Endothelial cell of umbilical vein (primary cell): Measurements from ENCODE around the gene ACAT2. TPM values are rescaled to one million over a fixed set of nuclear protein-coding genes. Genes with fewer than 3 reads are reported as not detected.
"Not testable (repeated sequence)": the region's sequence is repeated elsewhere in the genome, so short reads cannot be mapped to it uniquely, and the experiment has no call there.

Experiments
- BruUV-seq: library from RNA; stranded (reverse); fragments of 400-500 nt; replicated peaks from 2 replicates; lab custom pipeline; 2021; lab: Mats Ljungman, UMichigan
- CTCF ChIA-PET: fragments of 300-600, 350-600 bp; sonication (Branson Sonifier 250); formaldehyde crosslinking; loops from one replicate; lab custom pipeline; 2021; ENCODE audit warnings: antibody characterized with exemption, inconsistent platforms; lab: Charles Lee
- POLR2A ChIA-PET: fragments of 300-600, 350-600 bp; sonication (Branson Sonifier 250); formaldehyde crosslinking; loops from one replicate; lab custom pipeline; 2021; ENCODE audit warnings: antibody characterized with exemption, inconsistent platforms; lab: Charles Lee
- DNase-seq: peaks from one replicate; pipeline ENCODE4 v3.0.0-alpha.2; 2011; ENCODE audit warnings: low read depth, low spot score
- FAIRE-seq: peaks from 2 replicates; lab custom pipeline; 2011; peaks lifted over from hg19 to GRCh38; lab: Jason Lieb, UNC
- H2AFZ ChIP-seq: 2 replicates; pipeline ENCODE4 v1.6.0; 2012; ENCODE audit warnings: low read depth, low read length, control low read depth, inconsistent platforms
- H3K27ac ChIP-seq: 2 replicates; pipeline ENCODE4 v1.5.1; 2011; ENCODE audit warnings: low read depth, mild to moderate bottlenecking, control low read depth, low read length, moderate library complexity; ENCODE audit not compliant: insufficient read depth
- H3K27me3 ChIP-seq, 2 experiments: 2 replicates each; pipeline versions ENCODE4 v1.6.0 to v1.6.1; 2011; ENCODE audit warnings: low read length in 2 of 2, mixed read lengths in 1 of 2; ENCODE audit not compliant: control insufficient read depth in 2 of 2, insufficient read depth in 2 of 2
- H3K36me3 ChIP-seq, 2 experiments: 2 replicates in 1 of 2; 3 replicates in 1 of 2; pipeline ENCODE4 v1.5.1; 2011; ENCODE audit warnings: low read length in 2 of 2, mild to moderate bottlenecking in 1 of 2, moderate library complexity in 1 of 2; ENCODE audit not compliant: control insufficient read depth in 2 of 2, insufficient read depth in 2 of 2; ENCODE audit errors: extremely low read depth in 1 of 2
- H3K4me1 ChIP-seq: 3 replicates; pipeline ENCODE4 v1.5.1; 2011; ENCODE audit warnings: mild to moderate bottlenecking, low read length; ENCODE audit not compliant: control insufficient read depth, insufficient read depth; ENCODE audit errors: extremely low read depth
- H3K4me2 ChIP-seq: 2 replicates; pipeline ENCODE4 v1.6.1; 2011; ENCODE audit warnings: low read length, control low read depth, mixed read lengths; ENCODE audit not compliant: insufficient read depth
- H3K4me3 ChIP-seq, 3 experiments: fragments of 200-600 bp in 1 of 3; sonication (generic), shearing (Covaris generic) in 1 of 3; replicated peaks in 1 of 3; 2 replicates each; pipeline ENCODE4 v1.5.1; 2011 to 2016; ENCODE audit warnings: control low read depth in 3 of 3, low read length in 3 of 3, mild to moderate bottlenecking in 2 of 3, inconsistent platforms in 1 of 3, low read depth in 1 of 3, moderate library complexity in 1 of 3; ENCODE audit not compliant: insufficient read depth in 1 of 3
- H3K79me2 ChIP-seq: 2 replicates; pipeline ENCODE4 v1.6.0; 2012; ENCODE audit warnings: low read length, inconsistent platforms; ENCODE audit not compliant: control insufficient read depth, insufficient read depth
- H3K9ac ChIP-seq: replicated peaks from 2 replicates; pipeline ENCODE3; 2011; ENCODE audit warnings: low read length, control low read depth; ENCODE audit not compliant: insufficient read depth; ENCODE audit errors: extremely low read depth
- H3K9me1 ChIP-seq: replicated peaks from 3 replicates; pipeline ENCODE4 v1.6.0; 2011; ENCODE audit warnings: mild to moderate bottlenecking, low read length; ENCODE audit not compliant: control insufficient read depth, insufficient read depth; ENCODE audit errors: extremely low read depth
- H3K9me3 ChIP-seq: replicated peaks from 2 replicates; pipeline ENCODE4 v1.5.1; 2012; ENCODE audit warnings: low read length, inconsistent platforms; ENCODE audit not compliant: control insufficient read depth, insufficient read depth
- H4K20me1 ChIP-seq: replicated peaks from 2 replicates; pipeline ENCODE3; 2011; ENCODE audit warnings: mild to moderate bottlenecking, low read length; ENCODE audit not compliant: control insufficient read depth, insufficient read depth; ENCODE audit errors: extremely low read depth
- EZH2 ChIP-seq: IDR thresholded peaks from 2 replicates; pipeline ENCODE4 v1.6.1; 2012; ENCODE audit warnings: borderline replicate concordance, low read depth, mild to moderate bottlenecking, moderate library complexity, low read length, inconsistent platforms; ENCODE audit not compliant: severe bottlenecking
- GATA2 ChIP-seq: IDR thresholded peaks from 2 replicates; pipeline ENCODE4 v1.7.0; 2011; ENCODE audit warnings: low read depth, mild to moderate bottlenecking, moderate library complexity, mixed read lengths, low read length; ENCODE audit not compliant: insufficient read length, insufficient read depth
- JUN ChIP-seq: IDR thresholded peaks from 2 replicates; pipeline ENCODE4 v1.6.1; 2011; ENCODE audit warnings: borderline replicate concordance, low read depth; ENCODE audit not compliant: insufficient read length, insufficient read depth
- MYC ChIP-seq: IDR thresholded peaks from one replicate; pipeline ENCODE4 v1.6.1; 2011; ENCODE audit warnings: mild to moderate bottlenecking, low read depth, low read length
- dilution Hi-C: fragments of 300-500 bp; cut with MboI; formaldehyde crosslinking; loops from one replicate; pipeline ENCODE4 v1.15.0; 2019; ENCODE audit warnings: low sequenced_read_pairs; ENCODE audit not compliant: extremely low pct_ligation_motif_present
- intact Hi-C: fragments of 100-400 bp; cut with micrococcal nuclease; formaldehyde crosslinking; loops from one replicate; pipeline ENCODE4 v1.10.0; 2022
- polyA plus RNA-seq, 4 experiments: library from polyadenylated mRNA; depleted of rRNA in 3 of 4; stranded (reverse) in 3 of 4; unstranded in 1 of 4; fragments of >200 nt; gene quantifications; 2 replicates each; pipeline versions ENCODE4 v1.2.1 to v1.2.3, GENCODE V29; 2011 to 2012; ENCODE audit warnings: missing spikeins in 1 of 4
- total RNA-seq: library from RNA; stranded (reverse); gene quantifications from 2 replicates; pipeline ENCODE4 v1.2.3, GENCODE V29; 2021
- TF ChIP-seq, protein P1 (sequence below): IDR thresholded peaks from 2 replicates; pipeline ENCODE4 v1.6.1; 2011; ENCODE audit not compliant: insufficient read depth, insufficient read length

Gene ACAT2
- total and polyA plus RNA-seq, 2 donors (not counting 3 experiments of a cell fraction or from before 2014, with no cell fraction given): 44.6 to 114 TPM

DNA sequence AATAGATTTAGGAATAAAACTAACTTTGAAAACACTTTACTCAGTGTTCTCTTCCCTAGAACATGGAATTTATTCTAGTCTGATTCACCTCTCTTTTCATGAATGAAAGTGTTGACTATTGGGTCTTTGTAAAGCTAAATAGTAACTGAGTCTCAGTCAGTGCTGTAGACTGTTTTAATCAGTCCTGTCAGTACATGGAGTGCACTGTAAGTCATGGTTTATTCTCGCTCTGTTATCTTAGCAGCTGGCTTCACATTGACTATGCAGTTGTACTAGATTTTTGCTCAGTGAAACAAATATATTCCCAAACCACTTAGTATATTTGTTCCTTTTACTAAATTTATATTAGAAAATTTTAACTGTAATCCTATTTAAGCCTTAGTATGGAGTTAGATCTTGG is 15.1 kb upstream of the ACAT2 start:
- intact Hi-C loops: no loop called here
- POLR2A ChIA-PET: no interaction called here
- H4K20me1 ChIP-seq: no peaks in the 10 kb centered on the region

DNA sequence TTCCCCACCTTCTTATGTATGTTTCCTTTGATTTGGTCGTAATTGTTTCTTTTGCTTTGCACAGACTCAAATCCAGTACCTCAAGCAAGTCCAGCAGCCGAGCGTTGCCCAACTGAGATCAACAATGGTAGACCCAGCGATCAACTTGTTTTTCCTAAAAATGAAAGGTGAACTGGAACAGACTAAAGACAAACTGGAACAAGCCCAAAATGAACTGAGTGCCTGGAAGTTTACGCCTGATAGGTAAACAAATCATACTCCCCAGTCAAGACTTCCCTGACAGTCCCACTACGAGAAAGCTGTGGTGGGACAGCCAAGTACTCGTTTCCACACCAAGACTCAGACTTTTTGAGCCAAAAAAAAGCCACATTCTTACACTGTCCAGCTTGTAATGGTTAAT is 13.7 kb upstream of the ACAT2 start:
- H3K4me1 ChIP-seq, dilution Hi-C loops, H3K9ac ChIP-seq, H3K9me1 ChIP-seq, H3K27me3 ChIP-seq, H4K20me1 ChIP-seq, DNase-seq, BruUV-seq, H3K4me2 ChIP-seq, H3K4me3 ChIP-seq, POLR2A ChIA-PET, CTCF ChIA-PET, H3K9me3 ChIP-seq, H3K27ac ChIP-seq, intact Hi-C loops, H2AFZ ChIP-seq, FAIRE-seq: not testable (repeated sequence)
- Histone ChIP-seq H3K36me3 (peaks cover 18 to 43% of the 10 kb centered on the region in 2 experiments), H3K79me2 (peaks cover 25% of the 10 kb centered on the region)

More for the DNA sequence above, 15.1 kb upstream of the ACAT2 start:
- Histone ChIP-seq H3K4me1 (no peaks in the 10 kb centered on the region), H3K4me3 (no peak overlapping the region), H3K27ac (no peak overlapping the region), H3K9ac (no peak overlapping the region), H3K9me1 (no peaks in the 10 kb centered on the region), H2AFZ (no peak overlapping the region), H3K79me2 (peaks cover 30% of the 10 kb centered on the region), H3K9me3 (no peaks in the 10 kb centered on the region), H3K27me3 (no peaks in the 10 kb centered on the region), H3K4me2 (no peak overlapping the region), H3K36me3 (peaks cover 22 to 46% of the 10 kb centered on the region in 2 experiments)
- TF ChIP-seq GATA2 (no peak), MYC (no peak), EZH2 (no peak), JUN (no peak)
- TF ChIP-seq, protein P1, sequence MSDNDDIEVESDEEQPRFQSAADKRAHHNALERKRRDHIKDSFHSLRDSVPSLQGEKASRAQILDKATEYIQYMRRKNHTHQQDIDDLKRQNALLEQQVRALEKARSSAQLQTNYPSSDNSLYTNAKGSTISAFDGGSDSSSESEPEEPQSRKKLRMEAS: no peak
- no peak for FAIRE-seq
- CTCF ChIA-PET: interaction anchor here (1.1 to 1.2 kb wide), 2 partner anchors 8 to 55 kb away, joined by 3 read pairs; no protein-coding TSS in a partner anchor
- dilution Hi-C loops: no loop called here
- no peak for DNase-seq
- no TSS peak for BruUV-seq
